Stimulated activated naive CD4-positive, alpha-beta T cell treated with Interleukin-2 at 50 U/mL for 16 hours (primary cell): Measurements from ENCODE around the gene ABCA8.

ENCODE experiments used
- DNase-seq: peaks from one replicate; lab custom pipeline; 2025; lab: John Stamatoyannopoulos, UW

The ABCA8 gene

DNA sequence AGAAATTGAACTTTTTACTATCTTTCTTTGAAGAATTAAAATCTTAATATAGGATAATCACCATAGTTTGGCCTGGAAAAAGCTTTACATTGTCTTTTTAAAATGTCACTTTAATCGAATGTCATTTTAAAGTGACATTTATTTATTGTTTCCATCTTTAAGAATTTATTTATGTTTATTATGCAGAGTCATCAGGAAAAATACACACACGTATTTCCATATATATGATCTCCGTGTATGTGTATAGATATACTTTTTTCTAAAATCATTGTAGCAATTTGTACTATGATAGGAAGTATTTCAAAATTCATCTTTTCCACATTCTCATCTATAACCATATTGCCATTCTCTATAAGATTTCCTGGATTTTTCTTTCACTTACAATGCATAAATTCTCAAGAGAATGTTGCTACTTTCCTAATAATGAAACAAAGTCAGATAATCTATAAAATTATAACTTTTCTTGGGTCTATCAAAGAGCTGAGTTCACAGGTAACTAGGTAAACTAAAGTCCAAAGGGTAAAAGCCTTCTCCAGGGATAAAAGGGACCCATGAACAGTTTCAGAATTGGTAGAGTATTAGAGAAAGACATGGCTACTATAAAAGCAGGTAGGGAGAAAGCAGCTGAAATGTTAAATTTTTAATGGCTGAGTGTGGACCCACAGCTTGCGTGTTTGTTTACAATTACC, 11.9 kb downstream of the ABCA8 start:
- DNase-seq = no peak

GRCh38 chr17:68942389-68942788, 12.8 kb downstream of the ABCA8 start:
- DNase-seq = no peak

GRCh38 chr17:68941761-68942160, 13.4 kb downstream of the ABCA8 start:
- no peak for DNase-seq

- no peak for DNase-seq
These were observed 16.0 kb downstream of the ABCA8 start for GRCh38 chr17:68939195-68939594.

DNA sequence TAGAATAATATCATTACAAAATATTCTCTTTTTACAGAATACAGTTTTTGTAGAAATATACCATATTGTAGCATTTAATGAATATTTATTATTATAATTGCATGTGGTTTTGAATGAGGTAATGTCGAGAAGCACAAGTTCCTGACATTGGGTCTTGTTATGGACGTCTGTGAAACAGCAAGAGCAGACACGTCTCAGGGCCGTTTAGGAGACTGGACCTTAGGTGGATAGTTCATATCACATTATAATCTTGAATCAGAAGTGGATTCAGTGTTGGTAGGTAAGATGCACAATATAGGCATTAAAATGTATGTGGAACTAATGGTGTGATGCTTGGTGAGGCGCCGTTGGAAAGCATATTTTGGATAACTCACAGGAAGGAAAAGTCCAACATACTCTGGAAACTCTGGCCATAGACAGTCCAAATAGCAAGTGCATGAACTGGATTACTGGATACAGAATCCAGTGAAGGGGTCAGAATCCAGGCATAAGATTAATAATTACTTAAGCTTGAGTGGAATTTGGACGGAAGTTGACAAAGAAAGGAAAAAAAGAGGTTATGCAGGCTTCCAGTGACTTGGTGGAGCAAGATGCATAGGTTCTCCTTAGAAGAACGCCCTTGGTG, 17.2 kb downstream of the ABCA8 start:
- no peak for DNase-seq

DNA sequence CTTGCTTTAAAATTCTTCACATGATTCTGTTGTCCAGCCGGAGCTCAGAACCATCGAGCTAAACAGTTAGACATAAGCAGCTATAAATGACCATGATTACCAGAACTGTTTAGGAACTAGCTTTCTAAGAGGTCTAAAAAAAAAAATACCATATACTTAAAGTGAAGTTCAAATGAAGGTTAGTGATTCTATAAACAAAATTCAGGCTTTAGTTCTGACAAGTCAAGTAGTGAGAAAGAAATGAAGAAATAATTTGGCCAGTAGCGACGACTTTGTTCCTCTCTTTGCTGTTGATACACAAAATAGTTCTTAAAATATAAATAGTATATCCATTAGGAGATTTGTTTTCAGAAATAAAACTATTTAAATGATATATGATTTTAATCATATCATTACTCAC, 27.7 kb downstream of the ABCA8 start:
- no peak for DNase-seq

GRCh38 chr17:68924793-68925720, 30.1 kb downstream of the ABCA8 start:
- DNase-seq = no peak

GRCh38 chr17:68910789-68911431, 44.3 kb downstream of the ABCA8 start:
- DNase-seq = no peak

- no peak for DNase-seq
These were observed 44.9 kb downstream of the ABCA8 start for GRCh38 chr17:68910251-68910705.

- no peak for DNase-seq
These were observed 46.1 kb downstream of the ABCA8 start for GRCh38 chr17:68909066-68909465.

- DNase-seq = no peak
These were observed 47.1 kb downstream of the ABCA8 start for GRCh38 chr17:68908045-68908444.

- DNase-seq = no peak
These were observed 48.6 kb downstream of the ABCA8 start for GRCh38 chr17:68906638-68907037.

- DNase-seq = no peak
These were observed 51.9 kb downstream of the ABCA8 start for GRCh38 chr17:68903286-68903685.

- DNase-seq = no peak
These were observed 57.6 kb downstream of the ABCA8 start for GRCh38 chr17:68897557-68897956.

GRCh38 chr17:68892658-68893057, 62.5 kb downstream of the ABCA8 start:
- DNase-seq = no peak

- no peak for DNase-seq
These were observed 63.0 kb downstream of the ABCA8 start for GRCh38 chr17:68892193-68892592.

DNA sequence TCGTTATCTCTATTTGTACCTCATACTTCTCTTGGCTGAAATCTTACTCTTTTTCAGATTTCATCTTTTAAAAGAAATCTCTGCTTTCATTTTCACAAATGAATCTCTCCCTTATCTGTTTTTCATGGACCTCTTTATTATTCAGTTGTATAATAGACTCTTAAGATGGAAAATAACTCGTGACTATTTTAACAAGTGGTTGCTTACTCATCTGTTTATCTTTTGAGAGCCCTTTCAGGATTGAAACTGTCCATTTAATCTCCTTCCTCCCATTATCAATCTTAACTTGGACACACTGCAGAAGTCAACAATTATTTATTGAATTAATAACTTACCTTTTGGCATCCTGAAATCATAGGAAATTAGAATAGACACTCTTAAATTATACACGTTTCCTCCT, 68.8 kb downstream of the ABCA8 start:
- no peak for DNase-seq

DNA sequence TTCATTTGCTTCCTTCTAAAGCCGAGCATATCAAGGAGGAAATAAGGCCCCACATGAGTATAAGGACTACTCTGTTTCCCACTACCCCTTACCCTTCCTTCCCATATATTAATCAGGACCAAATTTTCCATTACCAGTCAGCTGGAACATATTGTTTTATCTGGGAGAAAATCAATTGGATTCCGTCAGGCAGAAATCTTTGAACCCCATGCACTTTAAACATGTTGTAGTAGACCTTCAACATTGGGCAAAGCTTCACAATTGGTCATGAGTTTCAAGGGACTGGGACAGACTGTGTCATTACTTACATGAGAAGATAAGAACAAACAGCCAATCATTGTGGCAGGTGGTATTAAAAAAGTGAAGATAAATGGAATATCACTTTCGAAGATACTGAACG, 70.3 kb downstream of the ABCA8 start:
- no peak for DNase-seq

DNA sequence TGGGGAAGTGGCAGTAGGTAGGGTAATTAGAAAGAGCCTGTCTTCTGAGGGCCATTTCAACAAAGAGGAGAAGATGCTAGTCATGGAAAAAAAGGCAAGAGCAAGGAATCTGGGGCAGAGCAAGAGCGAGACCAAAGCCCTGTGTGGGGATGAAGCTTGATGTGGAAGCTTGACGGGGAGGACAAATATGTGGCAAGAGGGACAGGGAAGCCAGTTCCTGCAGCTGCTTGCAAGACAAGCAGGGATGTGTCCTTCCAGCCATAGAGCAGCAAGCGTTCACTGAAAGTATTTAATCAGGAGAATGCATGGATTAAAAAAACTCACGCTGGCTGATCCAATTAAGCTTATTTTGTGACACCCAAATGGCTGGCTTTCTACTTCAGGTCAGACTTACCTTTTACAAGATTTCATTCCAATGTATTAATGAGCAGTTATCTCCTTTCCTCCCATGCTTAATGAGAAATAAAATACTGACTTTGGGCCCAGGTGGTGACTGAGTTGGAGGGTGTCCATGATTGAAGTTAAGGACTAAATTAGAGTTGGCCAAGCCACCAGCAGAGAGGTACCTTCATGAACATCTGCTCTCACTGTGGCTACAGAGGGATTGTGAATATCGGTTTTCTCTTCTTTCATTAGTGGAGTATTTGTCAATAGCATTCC, 76.8 kb downstream of the ABCA8 start:
- DNase-seq = no peak

GRCh38 chr17:68871447-68871846, 83.7 kb downstream of the ABCA8 start:
- DNase-seq = no peak

GRCh38 chr17:68870976-68871375, 84.2 kb downstream of the ABCA8 start:
- DNase-seq = no peak
